ENCODE data around the gene ASCC3.
A peak's percentile ranks its signal among the peaks of the same experiment; 100 is the strongest.

The ASCC3 gene

DNA sequence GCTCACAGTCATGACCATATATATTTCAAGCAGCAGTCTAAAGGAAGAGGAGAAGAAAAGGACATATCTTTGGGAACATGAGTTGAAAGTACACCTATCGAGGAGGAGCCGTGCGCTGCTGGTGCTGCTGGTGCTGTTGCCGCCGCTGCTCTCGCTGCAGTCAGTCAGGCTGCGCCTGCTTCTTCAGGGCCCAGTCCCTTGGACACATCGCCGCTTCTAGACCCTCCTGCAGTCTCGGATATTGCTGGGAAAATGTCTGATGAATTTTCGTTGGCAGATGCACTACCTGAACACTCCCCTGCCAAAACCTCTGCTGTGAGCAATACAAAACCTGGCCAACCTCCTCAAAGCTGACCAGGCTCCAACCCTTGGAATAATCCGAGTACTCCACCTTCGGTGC, 8.2 kb upstream of the ASCC3 start:
- DNase-seq (ENCODE audit: low spot score) = no peak
- Histone ChIP-seq H3K4me3 (ENCODE audit: severe bottlenecking) (no peak overlapping the region), H3K9me3 (ENCODE audit: severe bottlenecking) (no peaks in the 10 kb centered on the region), H3K27ac (ENCODE audit: poor library complexity, severe bottlenecking) (no peak overlapping the region), H3K4me1 (ENCODE audit: insufficient read depth, poor library complexity, severe bottlenecking) (no peaks in the 10 kb centered on the region), H3K36me3 (ENCODE audit: low read depth) (no peaks in the 10 kb centered on the region), H3K27me3 (ENCODE audit: insufficient read depth, poor library complexity, severe bottlenecking) (no peaks in the 10 kb centered on the region)
- TF ChIP-seq, protein P1, sequence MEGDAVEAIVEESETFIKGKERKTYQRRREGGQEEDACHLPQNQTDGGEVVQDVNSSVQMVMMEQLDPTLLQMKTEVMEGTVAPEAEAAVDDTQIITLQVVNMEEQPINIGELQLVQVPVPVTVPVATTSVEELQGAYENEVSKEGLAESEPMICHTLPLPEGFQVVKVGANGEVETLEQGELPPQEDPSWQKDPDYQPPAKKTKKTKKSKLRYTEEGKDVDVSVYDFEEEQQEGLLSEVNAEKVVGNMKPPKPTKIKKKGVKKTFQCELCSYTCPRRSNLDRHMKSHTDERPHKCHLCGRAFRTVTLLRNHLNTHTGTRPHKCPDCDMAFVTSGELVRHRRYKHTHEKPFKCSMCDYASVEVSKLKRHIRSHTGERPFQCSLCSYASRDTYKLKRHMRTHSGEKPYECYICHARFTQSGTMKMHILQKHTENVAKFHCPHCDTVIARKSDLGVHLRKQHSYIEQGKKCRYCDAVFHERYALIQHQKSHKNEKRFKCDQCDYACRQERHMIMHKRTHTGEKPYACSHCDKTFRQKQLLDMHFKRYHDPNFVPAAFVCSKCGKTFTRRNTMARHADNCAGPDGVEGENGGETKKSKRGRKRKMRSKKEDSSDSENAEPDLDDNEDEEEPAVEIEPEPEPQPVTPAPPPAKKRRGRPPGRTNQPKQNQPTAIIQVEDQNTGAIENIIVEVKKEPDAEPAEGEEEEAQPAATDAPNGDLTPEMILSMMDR (IDR thresholded peaks at IDR 0.05; ENCODE audit: poor library complexity, severe bottlenecking) = no peak
- no peak for ATAC-seq (ENCODE audit: low read depth)

DNA sequence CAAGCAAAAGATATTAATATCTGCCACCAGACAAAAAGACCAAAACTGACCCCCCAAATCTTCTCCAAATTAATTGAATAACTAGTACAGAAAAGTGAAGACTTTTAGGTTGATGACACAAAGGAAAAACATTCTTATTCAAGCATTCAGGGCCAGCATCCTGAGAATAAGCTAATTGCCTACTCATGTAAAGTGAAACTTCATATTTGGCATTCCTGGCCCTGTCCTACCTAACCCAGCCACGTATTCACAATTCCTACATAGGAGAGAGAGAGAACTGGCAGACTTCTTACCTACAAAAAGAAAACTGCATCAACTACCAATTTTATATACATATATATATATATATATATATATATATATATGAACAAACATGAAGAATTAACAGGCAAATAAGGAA, 4.9 kb upstream of the ASCC3 start:
- no peaks in the 10 kb centered on the region for H3K27me3 ChIP-seq (ENCODE audit: insufficient read depth, poor library complexity, severe bottlenecking)
- no peaks in the 10 kb centered on the region for H3K36me3 ChIP-seq (ENCODE audit: low read depth)
- no peak for DNase-seq (ENCODE audit: low spot score)
- no peak for ATAC-seq (ENCODE audit: low read depth)
- TF ChIP-seq, protein P1 (IDR thresholded peaks at IDR 0.05; ENCODE audit: poor library complexity, severe bottlenecking) = no peak
- no peaks in the 10 kb centered on the region for H3K4me1 ChIP-seq (ENCODE audit: insufficient read depth, poor library complexity, severe bottlenecking)
- H3K9me3 ChIP-seq (ENCODE audit: severe bottlenecking) = no peaks in the 10 kb centered on the region
- no peak overlapping the region for H3K4me3 ChIP-seq (ENCODE audit: severe bottlenecking)
- H3K27ac ChIP-seq (ENCODE audit: poor library complexity, severe bottlenecking) = no peak overlapping the region

- TF ChIP-seq, protein P1 (IDR thresholded peaks at IDR 0.05; ENCODE audit: poor library complexity, severe bottlenecking) = no peak
- Histone ChIP-seq H3K4me3 (ENCODE audit: severe bottlenecking) (no peak overlapping the region), H3K36me3 (ENCODE audit: low read depth) (peaks cover 11% of the 10 kb centered on the region; the same call in 1 of the 2 replicates), H3K4me1 (ENCODE audit: insufficient read depth, poor library complexity, severe bottlenecking) (peaks cover 6% of the 10 kb centered on the region), H3K9me3 (ENCODE audit: severe bottlenecking) (no peaks in the 10 kb centered on the region), H3K27me3 (ENCODE audit: insufficient read depth, poor library complexity, severe bottlenecking) (no peaks in the 10 kb centered on the region), H3K27ac (ENCODE audit: poor library complexity, severe bottlenecking) (no peak overlapping the region)
- no peak for ATAC-seq (ENCODE audit: low read depth)
- no peak for DNase-seq (ENCODE audit: low spot score)
Observed at GRCh38 chr6:100883347-100883746, 2.2 kb upstream of the ASCC3 start.

GRCh38 chr6:100881707-100882040, 545 bp upstream of the ASCC3 start:
- Histone ChIP-seq H3K9me3 (ENCODE audit: severe bottlenecking) (no peaks in the 10 kb centered on the region), H3K4me3 (ENCODE audit: severe bottlenecking) (peak overlapping the region; percentile 69), H3K27ac (ENCODE audit: poor library complexity, severe bottlenecking) (peak overlapping the region; percentile 76), H3K27me3 (ENCODE audit: insufficient read depth, poor library complexity, severe bottlenecking) (no peaks in the 10 kb centered on the region), H3K4me1 (ENCODE audit: insufficient read depth, poor library complexity, severe bottlenecking) (peaks cover 13% of the 10 kb centered on the region), H3K36me3 (ENCODE audit: low read depth) (peaks cover 26% of the 10 kb centered on the region)
- DNase-seq (ENCODE audit: low spot score) (no peak), ATAC-seq (ENCODE audit: low read depth) (peak; percentile 7)
- TF ChIP-seq, protein P1 (IDR thresholded peaks at IDR 0.05; ENCODE audit: poor library complexity, severe bottlenecking) = no peak

- no peak for ATAC-seq (ENCODE audit: low read depth)
- H3K4me1 ChIP-seq (ENCODE audit: insufficient read depth, poor library complexity, severe bottlenecking) = peaks cover 14% of the 10 kb centered on the region
- H3K27ac ChIP-seq (ENCODE audit: poor library complexity, severe bottlenecking) = peak overlapping the region; percentile 76
Observed at GRCh38 chr6:100880149-100880852, 828 bp downstream of the ASCC3 start.

More at GRCh38 chr6:100880149-100880852, 828 bp downstream of the ASCC3 start:
- Histone ChIP-seq H3K36me3 (ENCODE audit: low read depth) (peaks cover 34% of the 10 kb centered on the region), H3K9me3 (ENCODE audit: severe bottlenecking) (no peaks in the 10 kb centered on the region), H3K27me3 (ENCODE audit: insufficient read depth, poor library complexity, severe bottlenecking) (no peaks in the 10 kb centered on the region), H3K4me3 (ENCODE audit: severe bottlenecking) (peak overlapping the region; percentile 69)
- no peak for DNase-seq (ENCODE audit: low spot score)
- TF ChIP-seq, protein P1 (IDR thresholded peaks at IDR 0.05; ENCODE audit: poor library complexity, severe bottlenecking) = no peak
